Stimulated activated CD4-positive, alpha-beta T cell treated with anti-CD3 and anti-CD28 coated beads, Interleukin-1b, Interleukin-23, amount 100 ng/mL, for 24 hours (primary cell): ENCODE results near the gene CES2.
"Not testable (repeated sequence)": the region's sequence is repeated elsewhere in the genome, so short reads cannot be mapped to it uniquely, and the experiment has no call there.

ENCODE experiments used
- DNase-seq, 4 experiments: peaks; one replicate each; pipeline ENCODE4 v3.0.0-alpha.2; 2020; ENCODE audit warnings: low read depth in 4 of 4, low spot score in 1 of 4

Gene CES2

GRCh38 chr16:66976746-66977145 is 41.4 kb downstream of the CES2 start:
- no peak for DNase-seq

GRCh38 chr16:66977341-66978113 is 42.2 kb downstream of the CES2 start:
- peak; percentile 87 to 96 (median 90) for DNase-seq

DNA sequence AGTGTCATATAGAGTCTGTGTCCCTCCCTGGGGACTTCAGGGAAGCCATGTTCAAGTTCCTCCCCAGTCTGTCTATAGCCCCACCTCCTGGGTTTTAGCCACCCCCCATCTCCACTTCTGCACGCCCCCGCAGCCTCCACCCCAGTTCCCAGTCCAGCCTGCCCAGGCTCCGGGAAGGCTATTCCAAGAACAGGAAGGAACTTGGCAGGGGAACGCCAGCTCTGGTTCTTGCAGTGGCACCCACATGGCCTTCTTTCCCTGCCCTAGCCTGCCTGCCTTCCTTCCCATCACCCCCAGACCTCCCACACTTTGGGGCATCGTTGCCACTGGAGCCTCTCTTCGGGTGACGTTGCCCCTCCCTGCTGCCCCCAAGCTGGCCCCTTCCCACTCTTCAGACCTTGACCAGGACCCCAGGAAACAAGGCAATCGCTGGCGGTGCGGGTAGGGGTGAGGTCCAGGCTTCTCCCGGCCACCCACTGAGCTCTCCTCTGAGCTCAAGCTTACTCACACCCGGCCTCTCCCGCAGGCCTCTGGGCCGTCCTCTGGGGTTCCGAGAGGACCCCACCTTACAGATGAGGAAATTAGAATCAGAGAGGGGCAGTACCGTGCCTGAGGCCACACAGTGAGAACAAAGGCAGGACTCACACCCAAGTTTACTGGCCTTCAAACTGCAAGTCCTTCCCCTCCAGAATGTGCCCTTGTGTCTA is 43.8 kb downstream of the CES2 start:
- DNase-seq = no peak

- no peak for DNase-seq
Measured at GRCh38 chr16:66983033-66983432, 47.7 kb downstream of the CES2 start.

DNA sequence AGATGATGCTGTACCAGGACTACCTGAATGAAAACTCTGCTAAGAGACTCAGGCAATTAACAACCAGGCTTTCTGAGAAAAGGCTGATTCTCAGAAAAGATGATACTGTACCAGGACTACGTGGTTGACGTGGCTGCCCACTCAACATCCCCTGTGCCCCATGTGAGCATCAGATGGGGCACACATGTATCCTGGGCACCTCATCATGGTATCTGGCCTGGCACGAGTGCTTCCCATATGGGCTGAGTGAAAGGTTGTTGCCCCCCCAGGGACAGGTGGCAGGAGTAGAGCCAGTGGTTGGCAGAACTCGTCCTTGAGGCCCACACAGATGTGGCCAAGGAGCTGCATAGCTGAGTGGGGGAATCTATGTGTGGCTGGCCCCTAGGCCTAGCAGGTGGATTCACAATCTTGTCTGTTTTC is 49.6 kb downstream of the CES2 start:
- peak; percentile 13 to 65 (median 32) for DNase-seq

DNA sequence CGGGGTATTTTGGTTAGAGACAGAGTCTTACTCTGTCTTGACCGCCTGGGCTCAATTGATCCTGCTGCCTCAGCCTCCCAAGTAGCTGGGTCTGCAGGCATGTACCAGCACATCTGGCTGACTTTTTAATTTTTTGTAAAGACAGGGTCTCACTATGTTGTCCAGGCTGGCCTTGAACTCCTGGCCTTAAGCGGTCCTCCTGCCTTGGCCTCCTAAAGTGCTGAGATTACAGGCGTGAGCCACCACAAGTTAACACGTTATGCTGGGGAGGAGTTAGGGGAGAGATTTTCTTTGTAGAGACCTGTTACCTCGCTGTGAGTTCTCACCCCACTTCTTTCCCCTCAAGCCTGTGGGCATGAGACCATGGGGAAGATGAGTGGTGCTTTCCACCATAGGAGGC is 51.2 kb downstream of the CES2 start:
- DNase-seq = no peak

DNA sequence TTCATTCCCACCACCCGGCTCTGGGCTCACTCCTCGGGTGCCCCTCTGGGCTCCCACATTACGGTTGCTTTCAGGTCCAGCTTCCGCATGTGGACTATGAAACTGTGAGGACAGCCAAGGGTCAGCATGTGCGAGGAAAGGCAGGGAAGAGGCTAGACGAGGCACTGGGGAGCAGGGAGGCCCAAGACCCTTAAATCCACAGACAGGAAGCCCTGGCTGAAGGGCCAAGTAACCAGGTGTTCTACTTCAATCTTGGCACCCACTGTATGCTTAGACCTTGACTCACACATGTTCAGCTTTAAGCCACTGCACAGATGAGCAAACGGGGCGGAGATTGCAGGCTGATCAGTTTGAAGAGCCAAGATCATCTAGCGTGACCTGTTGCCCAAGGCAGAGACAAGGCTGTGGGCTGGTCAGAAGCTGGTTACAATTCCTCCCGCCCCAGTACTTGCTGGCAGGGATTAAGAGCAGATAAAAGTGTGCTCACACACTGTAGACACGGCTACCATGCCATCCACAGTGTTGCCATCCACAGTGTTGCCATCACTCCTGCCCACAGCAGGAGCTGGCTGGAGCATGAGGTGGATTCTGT is 53.0 kb downstream of the CES2 start, which contains the start of gene CES4A:
CES4A (plus strand) TSS at position 393 of the 592 bp plus-strand sequence; CDS start at position 577, 184 bp downstream.
- DNase-seq = no peak

DNA sequence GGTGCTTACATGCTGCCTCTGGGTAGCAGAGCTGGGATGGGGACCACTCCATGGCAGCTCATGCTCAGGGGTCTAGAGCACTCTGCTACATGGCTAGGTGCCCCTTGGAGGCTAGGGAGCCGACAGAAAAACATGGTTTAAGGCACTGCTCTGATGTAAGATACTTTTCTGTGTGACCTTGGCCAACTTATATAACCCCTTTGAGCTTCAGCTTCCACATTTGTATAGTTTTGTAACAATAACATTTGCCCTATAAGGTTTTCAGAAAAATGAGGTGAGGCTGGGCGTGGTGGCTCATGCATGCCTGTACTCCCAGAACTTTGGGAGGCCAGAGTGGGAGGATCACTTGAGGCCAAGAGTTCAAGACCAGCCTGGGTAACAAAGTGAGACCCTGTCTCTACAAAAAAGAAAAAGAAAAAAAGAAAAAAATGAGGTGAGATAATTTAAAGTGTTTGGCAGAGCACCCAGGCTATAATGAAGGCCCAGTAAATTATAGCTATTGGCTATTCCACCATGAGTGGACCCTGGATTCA is 56.3 kb downstream of the CES2 start:
- DNase-seq = no peak

- not testable (repeated sequence) for DNase-seq
Measured at GRCh38 chr16:66993558-66993957, 58.2 kb downstream of the CES2 start.
